ENCODE measurements around the gene PTPRR. TPM values are rescaled to one million over a fixed set of nuclear protein-coding genes. Genes with fewer than 3 reads are reported as not detected.

The PTPRR gene
- polyA plus RNA-seq, 2 of the 4 experiments (the other 2 are of a cell fraction) = 0.13 to 0.15 TPM

- ATAC-seq (no peak), FAIRE-seq (no peak), DNase-seq (ENCODE audit: low read depth in 1 of 2, low spot score in 1 of 2) (no peak)
- H3K27ac ChIP-seq = no peak overlapping the region
- H3K4me3 ChIP-seq = no peak overlapping the region
- H3K9me3 ChIP-seq = no peaks in the 10 kb centered on the region
- H3K4me2 ChIP-seq = no peak overlapping the region
- 6% methylated on average over 2 of the region's 2 CpGs for WGBS (ENCODE audit: missing lambda C conversion rate)
- ChIA-PET CTCF (no interaction called here), POLR2A (no interaction called here)
- TF ChIP-seq JUN (IDR thresholded peaks at IDR 0.05) (no peak), KDM5A (IDR thresholded peaks at IDR 0.05) (no peak), POLR2AphosphoS2 (conservative IDR thresholded peaks at IDR 0.05; ENCODE audit: low read length) (no peak), HOXB5 (CRISPR knock-in tag; IDR thresholded peaks at IDR 0.05) (no peak), ZFP36 (IDR thresholded peaks at IDR 0.05; ENCODE audit: borderline replicate concordance, partially characterized antibody) (no peak), HMGXB4 (CRISPR knock-in tag; IDR thresholded peaks at IDR 0.05; ENCODE audit: borderline replicate concordance) (no peak), NPAS2 (CRISPR knock-in tag; IDR thresholded peaks at IDR 0.05; ENCODE audit: borderline replicate concordance) (no peak), CHD4 (IDR thresholded peaks at IDR 0.05; ENCODE audit: borderline replicate concordance) (no peak)
- H3K4me1 ChIP-seq = no peaks in the 10 kb centered on the region
Observed at GRCh38 chr12:70798016-70798783, 122.3 kb downstream of the PTPRR start.

- TF ChIP-seq HOXA7 (CRISPR knock-in tag; IDR thresholded peaks at IDR 0.05) = no peak
- no peak for TF ChIP-seq HOXB5 (CRISPR knock-in tag; IDR thresholded peaks at IDR 0.05)
- TF ChIP-seq HMGXB4 (CRISPR knock-in tag; IDR thresholded peaks at IDR 0.05; ENCODE audit: borderline replicate concordance) = no peak
- TF ChIP-seq EHMT2 (IDR thresholded peaks at IDR 0.05; ENCODE audit: low read depth) = no peak
- no peak for TF ChIP-seq RARB (CRISPR knock-in tag; IDR thresholded peaks at IDR 0.05)
- TF ChIP-seq CTCF (IDR thresholded peaks at IDR 0.05) = no peak
- TF ChIP-seq CHD4 (IDR thresholded peaks at IDR 0.05; ENCODE audit: borderline replicate concordance) = no peak
- TF ChIP-seq RFX5 (IDR thresholded peaks at IDR 0.05) = no peak
- no peak for TF ChIP-seq JUNB (IDR thresholded peaks at IDR 0.05)
- TF ChIP-seq HES2 (IDR thresholded peaks at IDR 0.05) = no peak
- TF ChIP-seq FOSB (CRISPR knock-in tag; IDR thresholded peaks at IDR 0.05) = no peak
- no peak for TF ChIP-seq FOSL2 (IDR thresholded peaks at IDR 0.05)
- no peak for TF ChIP-seq FOSL2 (CRISPR knock-in tag; IDR thresholded peaks at IDR 0.05)
- no peak for TF ChIP-seq USF2 (IDR thresholded peaks at IDR 0.05)
- TF ChIP-seq REST (IDR thresholded peaks at IDR 0.05) = no peak
- TF ChIP-seq MAFK (IDR thresholded peaks at IDR 0.05; ENCODE audit: partially characterized antibody) = no peak
- no peak for TF ChIP-seq GATA3 (IDR thresholded peaks at IDR 0.05; ENCODE audit: borderline replicate concordance)
- TF ChIP-seq EP300 (IDR thresholded peaks at IDR 0.05) = no peak
- Histone ChIP-seq H3K9me3 (no peaks in the 10 kb centered on the region), H3K4me3 (no peak overlapping the region), H3K4me1 (no peaks in the 10 kb centered on the region), H3K4me2 (no peak overlapping the region), H3K27ac (no peak overlapping the region)
- ChIA-PET POLR2A (no interaction called here), CTCF (no interaction called here)
- no peak for FAIRE-seq
- no peak for DNase-seq (ENCODE audit: low read depth in 1 of 2, low spot score in 1 of 2)
- WGBS (ENCODE audit: missing lambda C conversion rate) = 22% methylated on average over 2 of the region's 2 CpGs
- ATAC-seq = no peak
Observed at GRCh38 chr12:70796989-70797388, 123.5 kb downstream of the PTPRR start.
